Measurements from ENCODE around the gene LIMD2.

Gene LIMD2

GRCh38 chr17:63658366-63658765 is 41.6 kb downstream of the LIMD2 start:
- DNase-seq = no peak
- no peak overlapping the region for H3K4me3 ChIP-seq (ENCODE audit: low read depth, low read length)
- H3K27me3 ChIP-seq (ENCODE audit: insufficient read depth, low read depth, severe bottlenecking) = no peaks in the 10 kb centered on the region
- H3K27ac ChIP-seq = no peak overlapping the region
- peaks cover 79% of the 10 kb centered on the region for H3K36me3 ChIP-seq
- TF ChIP-seq CTCF (IDR thresholded peaks at IDR 0.05; ENCODE audit: low read depth, low read length) = no peak
- H3K9me3 ChIP-seq (ENCODE audit: severe bottlenecking) = no peaks in the 10 kb centered on the region

GRCh38 chr17:63657786-63658185 is 42.1 kb downstream of the LIMD2 start:
- H3K36me3 ChIP-seq = peaks cover 79% of the 10 kb centered on the region
- no peaks in the 10 kb centered on the region for H3K27me3 ChIP-seq (ENCODE audit: insufficient read depth, low read depth, severe bottlenecking)
- no peaks in the 10 kb centered on the region for H3K9me3 ChIP-seq (ENCODE audit: severe bottlenecking)
- H3K4me3 ChIP-seq (ENCODE audit: low read depth, low read length) = no peak overlapping the region
- no peak for DNase-seq
- no peak overlapping the region for H3K27ac ChIP-seq
- TF ChIP-seq CTCF (IDR thresholded peaks at IDR 0.05; ENCODE audit: low read depth, low read length) = no peak

- no peak overlapping the region for H3K4me3 ChIP-seq (ENCODE audit: low read depth, low read length)
- H3K36me3 ChIP-seq = peaks cover 66% of the 10 kb centered on the region
- H3K27ac ChIP-seq = no peak overlapping the region
- TF ChIP-seq CTCF (IDR thresholded peaks at IDR 0.05; ENCODE audit: low read depth, low read length) = no peak
- H3K27me3 ChIP-seq (ENCODE audit: insufficient read depth, low read depth, severe bottlenecking) = no peaks in the 10 kb centered on the region
- DNase-seq = no peak
- H3K9me3 ChIP-seq (ENCODE audit: severe bottlenecking) = no peaks in the 10 kb centered on the region
Measured at GRCh38 chr17:63653050-63653449, 46.9 kb downstream of the LIMD2 start.

GRCh38 chr17:63652106-63652505 is 47.8 kb downstream of the LIMD2 start:
- Histone ChIP-seq H3K27ac (no peak overlapping the region), H3K4me3 (ENCODE audit: low read depth, low read length) (no peak overlapping the region), H3K27me3 (ENCODE audit: insufficient read depth, low read depth, severe bottlenecking) (no peaks in the 10 kb centered on the region), H3K36me3 (peaks cover 66% of the 10 kb centered on the region), H3K9me3 (ENCODE audit: severe bottlenecking) (no peaks in the 10 kb centered on the region)
- TF ChIP-seq CTCF (IDR thresholded peaks at IDR 0.05; ENCODE audit: low read depth, low read length) = no peak
- no peak for DNase-seq

GRCh38 chr17:63649813-63650212 is 50.1 kb downstream of the LIMD2 start:
- TF ChIP-seq CTCF (IDR thresholded peaks at IDR 0.05; ENCODE audit: low read depth, low read length) = no peak
- no peaks in the 10 kb centered on the region for H3K27me3 ChIP-seq (ENCODE audit: insufficient read depth, low read depth, severe bottlenecking)
- no peak overlapping the region for H3K27ac ChIP-seq
- H3K9me3 ChIP-seq (ENCODE audit: severe bottlenecking) = no peaks in the 10 kb centered on the region
- no peak for DNase-seq
- peaks cover 73% of the 10 kb centered on the region for H3K36me3 ChIP-seq
- H3K4me3 ChIP-seq (ENCODE audit: low read depth, low read length) = no peak overlapping the region

- no peak for DNase-seq
- Histone ChIP-seq H3K4me3 (ENCODE audit: low read depth, low read length) (no peak overlapping the region), H3K27ac (no peak overlapping the region), H3K36me3 (peaks cover 55% of the 10 kb centered on the region), H3K27me3 (ENCODE audit: insufficient read depth, low read depth, severe bottlenecking) (no peaks in the 10 kb centered on the region), H3K9me3 (ENCODE audit: severe bottlenecking) (no peaks in the 10 kb centered on the region)
- no peak for TF ChIP-seq CTCF (IDR thresholded peaks at IDR 0.05; ENCODE audit: low read depth, low read length)
Measured at GRCh38 chr17:63647936-63648335, 52.0 kb downstream of the LIMD2 start.

All from WERI-Rb-1 (cell line).